Body of pancreas (tissue), 4 donors: Measurements from ENCODE around the gene SSUH2.

Source experiments
- CTCF ChIP-seq, 7 experiments: fragments of 450-650 bp in 4 of 7; fragments of 200-600 bp in 3 of 7; sonication (generic) in 3 of 7; IDR thresholded peaks; one replicate each; pipeline ENCODE4 v1.5.1; 2016 to 2019; ENCODE audit warnings: antibody characterized with exemption in 7 of 7
- POLR2A ChIP-seq, 3 donors: fragments of 450-650 bp; IDR thresholded peaks; one replicate each; pipeline ENCODE4 v1.6.1; 2016; ENCODE audit warnings: antibody characterized with exemption in 3 of 3, mild to moderate bottlenecking in 2 of 3

- TF ChIP-seq POLR2A (IDR thresholded peaks at IDR 0.05) (no peak), CTCF (IDR thresholded peaks at IDR 0.05) (no peak)
Measured at GRCh38 chr3:8581373-8581772, 63.2 kb downstream of the SSUH2 start.
